Neutrophil (primary cell): ENCODE measurements around the gene PTH1R.

Experiments used
- H3K27ac ChIP-seq: fragments of 200-600 bp; sonication (generic); 2 replicates; pipeline ENCODE4 v1.5.1; 2016; ENCODE audit warnings: mild to moderate bottlenecking, moderate library complexity
- H3K27me3 ChIP-seq: fragments of 200-600 bp; sonication (generic); 2 replicates; pipeline ENCODE4 v1.6.0; 2016; ENCODE audit warnings: mild to moderate bottlenecking
- H3K36me3 ChIP-seq: fragments of 200-600 bp; sonication (generic); 2 replicates; pipeline ENCODE4 v1.5.1; 2017
- H3K4me1 ChIP-seq, 2 experiments: fragments of 200-600 bp in 1 of 2; sonication (generic) in 1 of 2; 1 replicate in 1 of 2; 2 replicates in 1 of 2; pipeline versions ENCODE4 v1.5.1 to v1.6.1; 2013 to 2016; ENCODE audit warnings: low read depth in 1 of 2, low read length in 1 of 2, mild to moderate bottlenecking in 1 of 2, moderate library complexity in 1 of 2; ENCODE audit not compliant: control insufficient read depth in 1 of 2, insufficient read depth in 1 of 2
- H3K4me3 ChIP-seq, 2 experiments: fragments of 200-600 bp in 1 of 2; sonication (generic) in 1 of 2; 1 replicate in 1 of 2; 2 replicates in 1 of 2; pipeline ENCODE4 v1.5.1; 2013 to 2016; ENCODE audit warnings: low read depth in 1 of 2, low read length in 1 of 2, mild to moderate bottlenecking in 1 of 2, moderate library complexity in 1 of 2
- H3K9me3 ChIP-seq: fragments of 200-600 bp; sonication (generic); 2 replicates; pipeline ENCODE4 v1.5.1; 2016
- CTCF ChIP-seq: fragments of 200-600 bp; sonication (generic); IDR thresholded peaks from 2 replicates; pipeline ENCODE4 v1.5.1; 2016; ENCODE audit warnings: antibody characterized with exemption

The PTH1R gene

GRCh38 chr3:46884427-46884826 is 6.9 kb downstream of the PTH1R start:
- TF ChIP-seq CTCF = no peak
- H3K27ac ChIP-seq = no peak overlapping the region
- peaks cover 5 to 23% of the 10 kb centered on the region in 2 experiments for H3K4me1 ChIP-seq
- no peaks in the 10 kb centered on the region for H3K9me3 ChIP-seq
- peaks cover 100% of the 10 kb centered on the region for H3K27me3 ChIP-seq
- no peak overlapping the region for H3K4me3 ChIP-seq
- H3K36me3 ChIP-seq = no peaks in the 10 kb centered on the region

GRCh38 chr3:46884929-46885328 is 7.4 kb downstream of the PTH1R start:
- Histone ChIP-seq H3K27me3 (peaks cover 100% of the 10 kb centered on the region), H3K4me3 (no peak overlapping the region), H3K36me3 (no peaks in the 10 kb centered on the region), H3K4me1 (peaks cover 5 to 23% of the 10 kb centered on the region in 2 experiments), H3K27ac (no peak overlapping the region), H3K9me3 (no peaks in the 10 kb centered on the region)
- TF ChIP-seq CTCF = no peak

- H3K9me3 ChIP-seq = no peaks in the 10 kb centered on the region
- H3K27ac ChIP-seq = no peak overlapping the region
- no peaks in the 10 kb centered on the region for H3K36me3 ChIP-seq
- no peak for TF ChIP-seq CTCF
- H3K27me3 ChIP-seq = peaks cover 100% of the 10 kb centered on the region
- peaks cover 5 to 23% of the 10 kb centered on the region in 2 experiments for H3K4me1 ChIP-seq
- no peak overlapping the region for H3K4me3 ChIP-seq
Measured at GRCh38 chr3:46885612-46886011, 8.1 kb downstream of the PTH1R start.

GRCh38 chr3:46887980-46888494 is 10.5 kb downstream of the PTH1R start:
- Histone ChIP-seq H3K36me3 (no peaks in the 10 kb centered on the region), H3K27ac (no peak overlapping the region), H3K4me3 (no peak overlapping the region), H3K9me3 (no peaks in the 10 kb centered on the region), H3K4me1 (peaks cover 9 to 16% of the 10 kb centered on the region in 2 experiments), H3K27me3 (peaks cover 100% of the 10 kb centered on the region)
- TF ChIP-seq CTCF = no peak

- Histone ChIP-seq H3K36me3 (no peaks in the 10 kb centered on the region), H3K27me3 (peaks cover 100% of the 10 kb centered on the region), H3K4me3 (no peak overlapping the region), H3K4me1 (peaks cover 9 to 10% of the 10 kb centered on the region in 2 experiments), H3K9me3 (no peaks in the 10 kb centered on the region), H3K27ac (no peak overlapping the region)
- TF ChIP-seq CTCF = no peak
Measured at GRCh38 chr3:46888705-46889104, 11.2 kb downstream of the PTH1R start.
